ENCODE data around the gene PXDC1. TPM values are rescaled to one million over a fixed set of nuclear protein-coding genes. Genes with fewer than 3 reads are reported as not detected.

Gene PXDC1
- total RNA-seq, 1 experiment from 2014 or later = 30.8 TPM

DNA sequence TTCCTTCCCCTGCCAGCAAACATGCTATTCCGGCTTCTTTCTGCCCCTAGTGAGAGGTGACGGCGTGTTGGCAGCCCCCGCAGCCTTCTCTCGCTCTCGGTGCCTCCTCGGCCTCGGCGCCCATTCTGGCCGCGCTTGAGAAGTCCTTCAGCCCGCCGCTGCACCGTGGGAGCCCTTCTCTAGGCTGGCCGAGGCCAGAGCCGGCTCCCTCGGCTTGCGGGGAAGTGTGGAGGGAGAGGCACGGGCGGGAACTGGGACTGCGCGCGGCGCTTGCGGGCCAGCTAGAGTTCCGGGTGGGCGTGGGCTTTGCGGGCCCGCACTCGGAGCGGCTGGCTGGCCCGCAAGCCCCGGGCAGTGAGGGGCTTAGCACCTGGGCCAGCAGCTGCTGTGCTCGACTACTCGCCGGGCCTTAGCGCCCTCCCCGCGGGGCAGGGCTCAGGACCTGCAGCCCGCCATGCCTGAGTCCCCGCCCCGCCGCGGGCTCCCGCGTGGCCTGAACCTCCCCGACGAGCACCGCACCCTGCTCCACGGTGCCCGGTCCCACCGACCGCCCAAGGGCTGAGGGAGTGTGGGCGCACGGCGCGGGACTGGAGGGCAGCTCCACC is 20.0 kb upstream of the PXDC1 start:
- Histone ChIP-seq H4K20me1 (ENCODE audit: insufficient read depth) (no peaks in the 10 kb centered on the region), H3K27me3 (ENCODE audit: insufficient read depth, low read depth) (no peaks in the 10 kb centered on the region), H3K79me2 (ENCODE audit: low read depth) (no peaks in the 10 kb centered on the region), H3K27ac (no peak overlapping the region), H3K36me3 (ENCODE audit: low read depth) (no peaks in the 10 kb centered on the region), H3K9me3 (ENCODE audit: insufficient read depth, low read depth) (no peaks in the 10 kb centered on the region), H3K4me1 (replicated peaks; ENCODE audit: insufficient read depth) (no peaks in the 10 kb centered on the region), H3F3A (ENCODE audit: insufficient read depth, low read depth) (no peaks in the 10 kb centered on the region), H3K4me3 (no peak overlapping the region), H3K9me2 (ENCODE audit: insufficient read depth) (no peaks in the 10 kb centered on the region), H2AFZ (no peak overlapping the region), H3K4me2 (no peak overlapping the region)
- ChIA-PET POLR2A (ENCODE audit: unreplicated experiment) (no interaction called here), CTCF (no interaction called here)
- intact Hi-C loops (cut with micrococcal nuclease; ENCODE audit: unreplicated experiment) = no loop called here
- no TSS peak for BruUV-seq (replicated peaks)
- TF ChIP-seq, protein P1, sequence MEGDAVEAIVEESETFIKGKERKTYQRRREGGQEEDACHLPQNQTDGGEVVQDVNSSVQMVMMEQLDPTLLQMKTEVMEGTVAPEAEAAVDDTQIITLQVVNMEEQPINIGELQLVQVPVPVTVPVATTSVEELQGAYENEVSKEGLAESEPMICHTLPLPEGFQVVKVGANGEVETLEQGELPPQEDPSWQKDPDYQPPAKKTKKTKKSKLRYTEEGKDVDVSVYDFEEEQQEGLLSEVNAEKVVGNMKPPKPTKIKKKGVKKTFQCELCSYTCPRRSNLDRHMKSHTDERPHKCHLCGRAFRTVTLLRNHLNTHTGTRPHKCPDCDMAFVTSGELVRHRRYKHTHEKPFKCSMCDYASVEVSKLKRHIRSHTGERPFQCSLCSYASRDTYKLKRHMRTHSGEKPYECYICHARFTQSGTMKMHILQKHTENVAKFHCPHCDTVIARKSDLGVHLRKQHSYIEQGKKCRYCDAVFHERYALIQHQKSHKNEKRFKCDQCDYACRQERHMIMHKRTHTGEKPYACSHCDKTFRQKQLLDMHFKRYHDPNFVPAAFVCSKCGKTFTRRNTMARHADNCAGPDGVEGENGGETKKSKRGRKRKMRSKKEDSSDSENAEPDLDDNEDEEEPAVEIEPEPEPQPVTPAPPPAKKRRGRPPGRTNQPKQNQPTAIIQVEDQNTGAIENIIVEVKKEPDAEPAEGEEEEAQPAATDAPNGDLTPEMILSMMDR (conservative IDR thresholded peaks at IDR 0.05) = no peak
- no peak for TF ChIP-seq EZH2 (IDR thresholded peaks at IDR 0.05; ENCODE audit: low read depth)
- DNase-seq = no peak

DNA sequence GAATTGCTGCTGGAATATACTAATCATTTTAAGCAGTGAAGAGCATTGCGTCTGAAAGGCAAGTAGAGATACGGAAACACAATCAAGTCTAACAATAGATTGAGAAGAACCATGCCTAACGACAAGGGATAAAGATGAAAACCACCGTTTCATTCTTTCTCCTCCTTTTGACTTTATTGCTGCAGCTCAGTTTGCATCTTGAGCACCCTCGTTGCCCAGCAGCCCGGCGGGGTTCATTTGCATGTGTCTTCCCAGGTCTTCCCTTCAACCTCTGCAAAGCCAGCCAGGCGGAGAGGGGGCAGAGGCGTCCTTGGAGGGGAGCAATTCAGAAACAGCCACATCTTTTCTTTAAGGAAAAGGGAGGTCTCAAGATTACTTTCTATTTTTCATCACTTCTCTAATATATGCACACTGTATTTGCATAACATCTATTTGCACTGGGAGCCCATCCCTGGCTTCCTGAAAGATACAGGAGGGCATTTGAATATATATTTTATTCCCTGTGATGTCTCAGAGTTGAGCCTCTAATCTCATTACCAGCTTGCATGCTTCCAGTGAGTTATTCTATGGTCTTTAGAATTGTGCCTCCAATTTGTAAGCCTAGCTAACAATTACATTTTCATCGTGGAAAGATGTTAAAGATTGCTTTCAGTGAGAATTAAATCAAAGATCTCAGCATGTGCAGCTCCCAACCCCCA is 18.7 kb upstream of the PXDC1 start:
- Histone ChIP-seq H4K20me1 (ENCODE audit: insufficient read depth) (no peaks in the 10 kb centered on the region), H3K36me3 (ENCODE audit: low read depth) (no peaks in the 10 kb centered on the region), H3K4me2 (no peak overlapping the region), H3K9me3 (ENCODE audit: insufficient read depth, low read depth) (no peaks in the 10 kb centered on the region), H3K27me3 (ENCODE audit: insufficient read depth, low read depth) (no peaks in the 10 kb centered on the region), H3F3A (ENCODE audit: insufficient read depth, low read depth) (no peaks in the 10 kb centered on the region), H3K9me2 (ENCODE audit: insufficient read depth) (no peaks in the 10 kb centered on the region), H2AFZ (no peak overlapping the region), H3K4me3 (no peak overlapping the region), H3K4me1 (replicated peaks; ENCODE audit: insufficient read depth) (no peaks in the 10 kb centered on the region), H3K79me2 (ENCODE audit: low read depth) (no peaks in the 10 kb centered on the region), H3K27ac (no peak overlapping the region)
- intact Hi-C loops (cut with micrococcal nuclease; ENCODE audit: unreplicated experiment) = no loop called here
- no peak for DNase-seq
- no TSS peak for BruUV-seq (replicated peaks)
- ChIA-PET CTCF (no interaction called here), POLR2A (ENCODE audit: unreplicated experiment) (no interaction called here)
- TF ChIP-seq, protein P1 (conservative IDR thresholded peaks at IDR 0.05) = no peak
- no peak for TF ChIP-seq EZH2 (IDR thresholded peaks at IDR 0.05; ENCODE audit: low read depth)

DNA sequence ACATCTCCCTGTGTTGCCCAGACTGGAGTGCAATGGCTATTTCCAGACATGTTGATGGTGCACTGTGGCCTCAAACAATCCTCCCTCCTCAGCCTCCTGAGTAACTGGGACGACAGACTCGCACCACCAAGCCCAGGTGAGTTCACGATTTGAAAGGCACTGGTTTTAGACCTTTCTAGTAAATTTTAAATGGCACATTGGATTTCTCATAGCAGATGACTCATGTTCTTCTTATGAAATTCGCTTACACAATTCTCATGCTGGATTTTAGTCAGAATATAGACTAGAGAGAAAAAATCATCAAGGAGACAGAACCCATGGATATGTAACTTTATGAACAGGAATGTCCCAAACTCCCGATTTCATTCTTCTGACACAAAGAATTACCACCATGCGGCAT is 18.1 kb upstream of the PXDC1 start:
- intact Hi-C loops (cut with micrococcal nuclease; ENCODE audit: unreplicated experiment) = no loop called here
- Histone ChIP-seq H3K27me3 (ENCODE audit: insufficient read depth, low read depth) (no peaks in the 10 kb centered on the region), H3F3A (ENCODE audit: insufficient read depth, low read depth) (no peaks in the 10 kb centered on the region), H3K9me2 (ENCODE audit: insufficient read depth) (no peaks in the 10 kb centered on the region), H3K4me2 (no peak overlapping the region), H3K36me3 (ENCODE audit: low read depth) (no peaks in the 10 kb centered on the region), H3K4me3 (no peak overlapping the region), H4K20me1 (ENCODE audit: insufficient read depth) (no peaks in the 10 kb centered on the region), H2AFZ (no peak overlapping the region), H3K27ac (no peak overlapping the region), H3K4me1 (replicated peaks; ENCODE audit: insufficient read depth) (no peaks in the 10 kb centered on the region), H3K79me2 (ENCODE audit: low read depth) (no peaks in the 10 kb centered on the region), H3K9me3 (ENCODE audit: insufficient read depth, low read depth) (no peaks in the 10 kb centered on the region)
- TF ChIP-seq EZH2 (IDR thresholded peaks at IDR 0.05; ENCODE audit: low read depth) = no peak
- TF ChIP-seq, protein P1 (conservative IDR thresholded peaks at IDR 0.05) = no peak
- peak in 1 of 2 experiments; percentile 41 for DNase-seq
- no TSS peak for BruUV-seq (replicated peaks)
- ChIA-PET POLR2A (ENCODE audit: unreplicated experiment) (interaction anchor here (0.6 kb wide), 1 partner anchor 250 kb away, joined by 3 read pairs; no protein-coding TSS in a partner anchor), CTCF (no interaction called here)
